ENCODE measurements around the gene CMKLR1.

DNA sequence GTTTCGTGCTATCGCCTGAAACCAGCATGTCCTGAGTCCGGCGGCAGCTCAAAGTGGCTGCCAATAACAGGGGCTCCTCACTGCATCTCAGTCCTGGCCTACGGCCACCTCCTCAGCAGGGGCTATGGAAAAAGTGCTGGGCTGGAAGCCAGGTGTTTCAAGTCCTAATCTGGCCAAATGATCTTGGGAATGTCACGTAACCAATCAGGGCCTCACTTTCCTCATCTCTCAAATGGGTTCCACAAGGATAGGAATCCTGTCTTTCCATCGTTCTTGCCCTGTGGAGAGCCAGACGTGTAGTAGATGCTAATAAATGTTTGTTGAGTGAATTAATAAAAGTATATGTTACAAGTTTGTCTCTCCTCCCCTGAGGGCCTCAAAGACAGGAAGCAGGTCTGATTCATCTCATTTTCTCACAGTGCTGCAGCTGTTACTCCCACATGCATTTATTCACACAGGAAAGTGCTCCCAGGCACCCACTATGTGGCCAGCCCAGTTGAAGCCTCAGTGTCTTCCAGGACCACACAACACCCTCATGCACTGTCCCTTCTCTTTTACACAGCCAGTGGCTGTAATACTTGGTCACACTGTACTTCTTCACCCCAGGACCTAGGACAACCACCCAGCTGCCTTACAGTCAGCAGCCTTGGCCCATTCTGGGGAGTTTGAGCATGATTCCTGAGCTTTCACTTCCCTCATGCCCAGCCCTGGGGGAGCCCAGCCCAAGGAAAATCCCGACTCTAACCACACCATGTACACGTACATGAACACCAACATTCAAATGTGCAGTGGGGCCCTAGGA lies 5.0 kb downstream of the CMKLR1 start:
- TF ChIP-seq, protein P1, sequence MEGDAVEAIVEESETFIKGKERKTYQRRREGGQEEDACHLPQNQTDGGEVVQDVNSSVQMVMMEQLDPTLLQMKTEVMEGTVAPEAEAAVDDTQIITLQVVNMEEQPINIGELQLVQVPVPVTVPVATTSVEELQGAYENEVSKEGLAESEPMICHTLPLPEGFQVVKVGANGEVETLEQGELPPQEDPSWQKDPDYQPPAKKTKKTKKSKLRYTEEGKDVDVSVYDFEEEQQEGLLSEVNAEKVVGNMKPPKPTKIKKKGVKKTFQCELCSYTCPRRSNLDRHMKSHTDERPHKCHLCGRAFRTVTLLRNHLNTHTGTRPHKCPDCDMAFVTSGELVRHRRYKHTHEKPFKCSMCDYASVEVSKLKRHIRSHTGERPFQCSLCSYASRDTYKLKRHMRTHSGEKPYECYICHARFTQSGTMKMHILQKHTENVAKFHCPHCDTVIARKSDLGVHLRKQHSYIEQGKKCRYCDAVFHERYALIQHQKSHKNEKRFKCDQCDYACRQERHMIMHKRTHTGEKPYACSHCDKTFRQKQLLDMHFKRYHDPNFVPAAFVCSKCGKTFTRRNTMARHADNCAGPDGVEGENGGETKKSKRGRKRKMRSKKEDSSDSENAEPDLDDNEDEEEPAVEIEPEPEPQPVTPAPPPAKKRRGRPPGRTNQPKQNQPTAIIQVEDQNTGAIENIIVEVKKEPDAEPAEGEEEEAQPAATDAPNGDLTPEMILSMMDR (conservative IDR thresholded peaks at IDR 0.05; ENCODE audit: low read depth, low read length), result no peak
- no peak for TF ChIP-seq EZH2 (IDR thresholded peaks at IDR 0.05; ENCODE audit: borderline replicate concordance, low read depth, low read length, poor library complexity, severe bottlenecking)

All from A673 (cell line).